ENCODE data around the gene PRSS3. TPM values are rescaled to one million over a fixed set of nuclear protein-coding genes. Genes with fewer than 3 reads are reported as not detected.
"Not testable (repeated sequence)": the region's sequence is repeated elsewhere in the genome, so short reads cannot be mapped to it uniquely, and the experiment has no call there.

PRSS3 gene
- total RNA-seq: 6.9 TPM

GRCh38 chr9:33795281-33795680 is at the start of gene PRSS3:
TSS of gene PRSS3 (plus strand) at chr9:33795561. CDS start at chr9:33795574, 13 bp downstream.
- DNase-seq: no peak

DNA sequence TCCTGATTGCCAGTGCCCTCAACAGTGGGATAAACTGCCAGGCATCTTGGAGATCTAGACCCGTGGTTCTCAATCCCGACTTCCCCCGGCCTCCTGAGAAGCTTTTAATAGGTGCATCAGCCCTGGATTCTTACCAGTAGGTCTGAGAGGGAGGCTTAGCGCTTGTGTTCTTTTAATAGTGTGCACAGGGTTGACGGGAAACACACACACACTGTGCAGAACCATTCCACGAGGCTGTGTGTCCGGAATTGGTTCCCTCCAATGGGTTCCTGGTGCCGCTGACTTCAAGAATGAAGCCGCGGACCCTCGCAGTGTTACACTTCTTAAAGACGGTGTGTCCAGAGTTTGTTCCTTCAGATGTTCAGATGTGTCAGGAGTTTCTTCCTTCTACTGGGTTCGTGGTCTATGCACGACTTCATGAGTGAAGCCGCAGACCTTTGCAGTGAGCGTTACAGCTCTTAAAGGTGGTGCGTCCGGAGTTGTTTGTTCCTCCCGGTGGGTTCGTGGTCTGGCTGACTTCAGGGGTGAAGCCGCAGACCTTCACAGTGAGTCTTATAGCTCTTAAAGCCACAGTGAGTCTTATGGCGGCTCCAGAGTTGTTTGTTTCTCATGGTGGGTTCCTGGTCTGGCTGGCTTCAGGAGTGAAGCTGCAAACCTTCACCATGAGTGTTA is 46.6 kb upstream of the PRSS3 start:
- no peak for DNase-seq

DNA sequence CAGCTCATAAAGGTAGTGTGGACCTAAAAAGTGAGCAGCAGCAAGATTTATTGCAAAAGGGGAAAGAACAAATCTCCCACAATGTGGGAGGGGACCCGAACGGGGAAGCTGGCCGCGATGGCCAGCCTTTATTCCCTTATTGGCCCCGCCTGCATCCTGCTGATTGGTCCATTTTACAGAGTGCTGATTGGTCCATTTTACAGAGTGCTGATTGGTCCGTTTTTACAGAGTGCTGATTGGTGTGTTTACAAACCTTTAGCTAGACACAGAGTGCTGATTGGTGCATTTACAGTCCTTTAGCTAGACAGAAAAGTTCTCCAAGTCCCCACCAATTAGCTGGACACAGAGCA is 46.1 kb upstream of the PRSS3 start:
- DNase-seq: not testable (repeated sequence)

DNA sequence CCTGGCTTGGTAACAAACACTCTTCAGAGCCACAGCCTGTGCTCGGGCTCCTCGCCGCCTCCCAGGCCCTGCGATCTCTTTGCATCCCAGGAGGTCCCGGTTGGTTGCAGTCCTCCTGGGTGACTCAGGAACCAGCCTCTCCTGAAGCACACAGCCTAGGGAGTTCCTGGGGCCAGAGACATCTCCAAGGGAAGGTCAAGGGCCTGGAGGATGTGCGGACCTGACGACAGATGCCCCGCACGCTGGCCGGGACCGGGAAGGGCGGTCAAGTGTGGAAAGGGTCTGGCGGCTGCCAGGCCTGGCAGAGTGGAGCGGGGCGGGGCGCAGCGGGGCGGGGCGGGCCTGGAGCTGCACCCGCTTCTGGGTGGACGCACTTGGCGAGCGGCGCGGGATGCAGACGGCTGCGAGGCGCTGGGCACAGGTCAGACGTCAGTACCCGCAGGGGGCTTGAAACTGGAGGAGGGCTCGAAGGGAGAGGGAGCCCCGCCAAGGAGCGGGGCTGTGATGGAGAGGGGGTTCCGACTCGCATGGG is 45.0 kb upstream of the PRSS3 start:
- no peak for DNase-seq

DNA sequence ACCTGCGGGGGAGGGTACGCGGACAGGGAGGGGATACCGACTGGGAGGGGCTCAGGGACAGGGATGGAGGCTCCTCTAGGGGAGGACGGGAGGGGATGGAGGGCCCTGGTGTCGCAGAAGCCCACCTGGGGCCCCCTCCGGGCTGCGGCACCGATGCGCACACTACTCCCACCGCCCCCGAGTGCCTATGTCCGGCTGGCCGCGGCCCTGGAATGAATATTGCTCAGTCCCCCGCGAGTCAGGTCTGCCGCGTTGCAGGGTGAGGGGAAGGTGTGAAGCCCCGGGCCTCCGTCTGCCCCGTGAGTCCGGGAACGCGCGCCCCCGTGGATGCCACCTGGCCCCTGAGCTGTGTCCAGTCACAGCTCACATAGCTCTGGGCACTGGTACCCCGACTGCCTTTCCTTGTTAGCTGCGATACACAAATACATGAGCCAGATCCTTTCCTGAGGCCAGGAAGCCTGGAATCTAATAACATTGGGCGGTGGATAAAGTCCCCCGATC is 44.5 kb upstream of the PRSS3 start:
- DNase-seq: no peak

DNA sequence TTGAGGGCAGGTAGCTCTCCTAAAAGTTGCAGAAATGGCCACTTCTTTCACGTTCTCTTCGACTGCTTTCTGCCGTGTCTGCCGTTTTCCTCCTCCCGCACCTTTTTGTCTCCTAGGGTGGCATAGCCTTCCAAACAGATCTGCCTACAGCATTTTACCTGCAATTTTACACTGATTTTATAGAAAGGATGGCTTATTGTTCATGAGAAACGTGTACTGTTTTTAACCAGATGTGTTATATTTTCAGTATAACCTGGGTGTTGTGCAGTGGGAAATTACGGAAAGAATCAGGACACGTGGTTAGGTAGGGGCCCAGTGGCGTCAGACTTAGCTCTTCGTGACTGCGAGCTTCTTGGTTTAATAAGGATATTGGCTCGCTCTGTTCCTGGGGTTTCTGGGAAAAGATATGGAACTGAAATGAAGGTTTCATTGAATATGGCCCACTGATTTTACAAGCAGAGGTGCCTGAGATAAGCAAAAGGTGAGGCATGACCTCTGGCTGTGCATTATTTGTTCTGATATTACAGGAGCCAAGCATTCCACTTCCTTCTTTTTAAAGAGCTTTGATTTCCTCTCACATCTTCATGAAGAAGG is 43.7 kb upstream of the PRSS3 start:
- no peak for DNase-seq

GRCh38 chr9:33752130-33752637 is 43.2 kb upstream of the PRSS3 start:
- no peak for DNase-seq

GRCh38 chr9:33752789-33753188 is 42.6 kb upstream of the PRSS3 start:
- not testable (repeated sequence) for DNase-seq

DNA sequence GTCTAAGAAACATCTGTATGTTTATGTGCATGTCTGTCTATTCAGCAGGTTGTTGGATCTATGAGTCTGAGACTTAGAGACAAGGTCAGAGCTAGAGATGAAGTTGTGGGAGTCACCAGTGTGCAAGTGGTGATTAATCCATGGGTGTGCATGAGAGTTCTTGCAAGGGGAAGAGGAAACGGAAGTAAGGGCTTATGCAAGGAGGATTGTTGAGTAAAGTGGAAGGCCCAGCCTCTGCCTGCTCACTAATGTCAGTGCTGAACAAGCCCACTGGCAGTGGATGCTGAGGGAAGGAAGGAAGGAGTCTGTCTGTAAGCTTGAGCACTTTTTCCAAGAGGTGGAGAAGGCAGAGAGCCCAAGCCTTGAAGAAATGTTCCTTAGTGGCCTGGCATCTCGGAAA is 35.7 kb upstream of the PRSS3 start:
- DNase-seq: not testable (repeated sequence)

- DNase-seq: no peak
These were observed 33.0 kb upstream of the PRSS3 start for GRCh38 chr9:33762343-33762742.

DNA sequence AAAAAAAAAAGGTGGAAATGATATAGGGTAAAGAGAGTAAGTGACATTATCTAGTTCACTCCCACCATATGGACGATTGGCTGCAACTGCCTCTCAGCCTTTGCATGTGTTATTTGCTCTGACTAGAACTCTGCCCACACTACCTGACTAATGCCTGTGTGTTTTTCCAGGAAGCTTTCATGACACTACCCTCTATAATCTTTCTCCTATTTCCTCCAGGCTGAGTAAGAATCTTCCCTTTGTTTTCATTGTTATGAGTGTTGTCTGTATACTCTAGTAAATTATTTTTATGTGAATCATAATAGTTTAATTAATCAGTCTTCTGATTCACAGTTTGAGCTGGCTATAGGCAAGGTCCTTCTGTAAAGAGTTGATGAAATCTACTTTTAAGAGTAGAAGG is 31.7 kb upstream of the PRSS3 start:
- not testable (repeated sequence) for DNase-seq

GRCh38 chr9:33765411-33765810 is 29.9 kb upstream of the PRSS3 start:
- no peak for DNase-seq

DNA sequence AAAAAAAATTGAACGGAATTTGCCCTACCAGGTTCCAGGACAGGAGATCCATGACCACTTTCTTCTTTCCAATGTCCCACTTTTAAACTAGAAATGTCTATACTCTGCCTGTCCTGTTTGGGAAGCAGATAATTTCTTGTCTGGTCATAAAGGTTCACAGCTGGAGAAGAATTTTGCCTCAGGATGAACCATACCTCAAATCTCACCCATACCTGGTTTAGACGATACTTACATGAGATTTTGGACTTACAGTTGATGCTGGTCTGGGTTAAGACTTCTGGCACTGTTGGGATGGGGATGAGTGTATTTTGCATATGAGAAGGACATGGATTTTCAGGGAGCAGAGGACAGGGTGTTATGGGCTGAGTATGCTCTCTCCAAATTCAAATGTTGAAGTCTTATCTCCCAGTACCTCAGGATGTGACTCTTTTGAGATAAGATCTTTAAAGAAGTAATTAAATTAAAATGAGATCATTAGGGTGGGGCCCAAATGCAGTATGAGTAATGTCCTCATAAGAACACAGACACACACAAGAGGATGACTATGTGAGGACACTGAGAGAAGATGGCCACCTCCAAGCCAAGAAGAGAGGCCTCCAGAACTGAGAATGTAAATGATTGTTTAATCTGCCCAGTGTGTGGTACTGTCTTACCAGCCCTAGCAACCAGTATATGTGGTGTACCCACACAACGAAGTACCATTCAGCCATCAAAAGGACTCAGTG is 25.0 kb upstream of the PRSS3 start:
- DNase-seq: not testable (repeated sequence)

- not testable (repeated sequence) for DNase-seq
These were observed 22.2 kb upstream of the PRSS3 start for GRCh38 chr9:33773135-33773534.

GRCh38 chr9:33774074-33774659 is 21.2 kb upstream of the PRSS3 start:
- not testable (repeated sequence) for DNase-seq

GRCh38 chr9:33776578-33776977 is 18.8 kb upstream of the PRSS3 start:
- no peak for DNase-seq

- DNase-seq: no peak
These were observed 16.5 kb upstream of the PRSS3 start for GRCh38 chr9:33778700-33779351.

- DNase-seq: no peak
These were observed 15.1 kb upstream of the PRSS3 start for GRCh38 chr9:33780276-33780675.

DNA sequence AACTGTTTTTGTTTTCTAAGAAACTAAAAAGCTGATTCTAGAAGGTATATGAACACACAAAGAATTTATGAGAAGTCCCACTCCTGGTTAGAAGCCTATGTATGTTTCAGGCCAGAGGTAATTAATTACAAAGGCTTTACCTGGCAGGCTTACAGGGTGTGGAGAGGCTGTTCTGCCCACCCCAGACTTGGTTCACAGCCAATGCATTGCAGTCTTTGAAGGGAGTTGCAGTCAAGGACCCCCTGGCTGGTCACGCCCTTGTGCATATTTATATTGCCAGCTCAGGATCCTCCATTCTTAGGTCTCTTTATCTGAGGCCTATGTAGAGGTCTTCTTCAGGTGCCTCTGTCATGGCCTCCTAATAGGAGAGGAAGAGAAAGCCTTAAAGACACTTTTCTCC is 13.6 kb upstream of the PRSS3 start:
- no peak for DNase-seq

DNA sequence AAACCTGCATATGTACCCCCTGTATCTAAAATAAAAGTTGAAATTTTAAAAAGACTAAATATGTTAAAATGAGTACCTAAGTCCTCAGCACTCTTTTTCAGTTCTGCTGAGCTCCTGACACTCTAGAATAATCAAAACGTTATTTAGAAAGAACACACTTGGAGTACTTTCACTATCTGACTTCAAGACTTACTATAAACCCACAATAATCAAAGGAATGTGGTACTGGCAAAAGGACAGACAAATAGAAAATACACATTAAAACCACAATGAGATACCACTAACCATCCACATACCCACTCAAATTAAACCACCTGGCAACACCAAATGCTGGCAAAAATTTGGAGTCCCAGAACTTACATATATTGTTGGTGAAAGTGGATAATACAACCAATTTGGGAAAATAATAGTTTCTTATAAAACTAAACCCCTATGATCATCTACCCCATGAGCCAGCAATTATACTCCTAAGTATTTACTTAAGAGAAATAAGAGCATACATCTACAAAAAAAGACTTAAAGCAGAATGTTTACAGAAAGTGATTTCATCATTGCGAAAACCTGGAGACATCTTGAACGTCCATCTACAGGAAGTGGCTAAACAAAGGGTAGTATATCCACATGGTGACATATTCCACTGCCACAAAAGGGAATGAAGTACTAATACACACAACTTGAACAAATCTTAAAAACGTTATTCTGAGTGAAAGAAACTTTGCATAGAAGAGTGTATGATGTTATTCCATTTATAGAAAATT is 12.8 kb upstream of the PRSS3 start:
- DNase-seq: no peak

DNA sequence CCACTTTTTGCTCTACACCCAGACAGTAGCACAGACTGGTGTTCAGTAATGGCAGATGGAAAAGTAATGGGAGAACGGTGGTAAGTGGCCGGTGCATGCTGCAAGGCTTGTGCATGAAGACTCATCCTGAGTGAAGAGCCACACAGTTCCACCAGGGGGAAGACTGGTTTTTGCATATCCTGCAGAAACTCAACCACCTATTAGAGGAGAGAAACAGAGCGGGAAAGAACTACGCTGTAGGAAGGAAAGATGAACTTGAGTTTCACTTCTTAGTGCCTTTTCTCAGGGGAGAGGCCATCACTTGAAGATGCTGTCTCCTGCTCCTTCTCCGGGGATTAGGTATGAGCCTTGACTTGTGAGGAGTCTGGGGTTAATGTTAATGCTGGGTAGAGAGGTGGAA is 9.4 kb upstream of the PRSS3 start:
- DNase-seq: no peak

Data from skin of body (tissue), 2 donors.